GM23248 (cell line): ENCODE measurements around the gene ZBP1. TPM values are rescaled to one million over a fixed set of nuclear protein-coding genes. Genes with fewer than 3 reads are reported as not detected.

Source experiments
- DNase-seq: peaks from one replicate; pipeline ENCODE4 v3.0.0-alpha.2; 2015
- H2AFZ ChIP-seq: fragments of 200-600 bp; sonication (generic); 2 replicates; pipeline ENCODE4 v1.6.1; 2016; ENCODE audit warnings: antibody characterized with exemption
- H3F3A ChIP-seq: fragments of 200-600 bp; sonication (generic); 2 replicates; pipeline ENCODE4 v1.6.1; 2016; ENCODE audit warnings: mild to moderate bottlenecking, antibody characterized with exemption, mixed run types; ENCODE audit not compliant: insufficient read depth
- H3K27ac ChIP-seq: fragments of 200-600 bp; sonication (generic); 2 replicates; pipeline ENCODE4 v1.5.1; 2016; ENCODE audit warnings: mild to moderate bottlenecking
- H3K27me3 ChIP-seq: fragments of 200-600 bp; sonication (generic); replicated peaks from 2 replicates; pipeline ENCODE4 v1.6.1; 2016; ENCODE audit warnings: mild to moderate bottlenecking; ENCODE audit not compliant: insufficient read depth
- H3K36me3 ChIP-seq: fragments of 200-600 bp; sonication (generic); 2 replicates; pipeline ENCODE4 v1.6.1; 2016; ENCODE audit warnings: low read depth, mild to moderate bottlenecking
- H3K4me1 ChIP-seq: fragments of 200-600 bp; sonication (generic); 2 replicates; pipeline ENCODE4 v1.6.1; 2016; ENCODE audit warnings: mild to moderate bottlenecking; ENCODE audit not compliant: insufficient read depth
- H3K4me2 ChIP-seq: fragments of 200-600 bp; sonication (generic); one replicate; pipeline ENCODE4 v1.6.1; 2016; ENCODE audit warnings: mild to moderate bottlenecking; ENCODE audit not compliant: unreplicated experiment
- H3K4me3 ChIP-seq: fragments of 200-600 bp; sonication (generic); 2 replicates; pipeline ENCODE4 v1.5.1; 2016; ENCODE audit warnings: mild to moderate bottlenecking
- H3K79me2 ChIP-seq: fragments of 200-600 bp; sonication (generic); 2 replicates; pipeline ENCODE4 v1.6.1; 2016; ENCODE audit warnings: mild to moderate bottlenecking; ENCODE audit not compliant: insufficient read depth
- H3K9ac ChIP-seq: fragments of 200-600 bp; sonication (generic); 2 replicates; pipeline ENCODE4 v1.6.1; 2016; ENCODE audit warnings: mild to moderate bottlenecking
- H3K9me2 ChIP-seq: fragments of 200-600 bp; sonication (generic); 2 replicates; pipeline ENCODE4 v1.6.1; 2016; ENCODE audit warnings: mixed run types, mild to moderate bottlenecking, moderate library complexity; ENCODE audit not compliant: insufficient read depth
- H3K9me3 ChIP-seq: fragments of 200-600 bp; sonication (generic); one replicate; pipeline ENCODE4 v1.6.1; 2017; ENCODE audit warnings: low read depth
- H4K20me1 ChIP-seq: fragments of 200-600 bp; sonication (generic); 2 replicates; pipeline ENCODE4 v1.6.0; 2016; ENCODE audit not compliant: insufficient read depth
- EZH2 ChIP-seq: fragments of 200-600 bp; sonication (generic); IDR thresholded peaks from 2 replicates; pipeline ENCODE4 v1.6.1; 2018; ENCODE audit warnings: antibody characterized with exemption, mild to moderate bottlenecking; ENCODE audit not compliant: insufficient read depth, poor library complexity, severe bottlenecking
- EZH2phosphoT487 ChIP-seq: fragments of 200-600 bp; sonication (generic); IDR thresholded peaks from 2 replicates; pipeline ENCODE4 v1.6.1; 2018; ENCODE audit warnings: antibody characterized with exemption, moderate library complexity, mild to moderate bottlenecking, low read depth; ENCODE audit not compliant: insufficient read depth
- WGBS, 2 experiments: methylation state at CpG; one replicate each; pipeline ENCODE4 v1.1.6; 2015 to 2017; ENCODE audit warnings: low lambda C conversion rate in 2 of 2, low coverage in 1 of 2; ENCODE audit errors: missing lambda C conversion rate in 2 of 2; 5-methylcytosine and 5-hydroxymethylcytosine counted together
- in situ Hi-C: fragments of 300-500 bp; cut with MboI; formaldehyde crosslinking; loops from 2 replicates; pipeline ENCODE4 v1.15.0; 2020
- polyA plus RNA-seq: library from polyadenylated mRNA; unstranded; fragments of >200 nt; fragmentation: Nextera tagmentation; extraction: Ambion mirVana; gene quantifications from 2 replicates; pipeline ENCODE4 v1.2.1, GENCODE V29; 2016
- total RNA-seq: library from RNA; depleted of rRNA; stranded (reverse); fragments of >200 nt; shearing (Covaris generic); gene quantifications from 2 replicates; pipeline ENCODE4 v1.2.3, GENCODE V29; 2014

The ZBP1 gene
- total and polyA plus RNA-seq, 2 experiments from 2014 or later, result not detected

GRCh38 chr20:57663681-57664451 is 43.6 kb upstream of the ZBP1 start:
- Histone ChIP-seq H3K27me3 (no peaks in the 10 kb centered on the region), H3K9me3 (no peaks in the 10 kb centered on the region), H2AFZ (no peak overlapping the region), H3K9ac (no peak overlapping the region), H3F3A (no peaks in the 10 kb centered on the region), H3K27ac (no peak overlapping the region), H3K9me2 (no peaks in the 10 kb centered on the region), H3K79me2 (peaks cover 83% of the 10 kb centered on the region), H3K4me3 (no peak overlapping the region), H3K36me3 (no peaks in the 10 kb centered on the region), H4K20me1 (no peaks in the 10 kb centered on the region), H3K4me1 (no peaks in the 10 kb centered on the region), H3K4me2 (no peak overlapping the region)
- TF ChIP-seq EZH2 (no peak), EZH2phosphoT487 (no peak)
- 88 to 93% methylated on average over 26 to 27 of the region's 27 CpGs for whole genome bisulfite sequencing, 2 experiments
- in situ Hi-C loops, result no loop called here
- DNase-seq, result no peak

GRCh38 chr20:57663241-57663640 is 43.0 kb upstream of the ZBP1 start:
- H2AFZ ChIP-seq, result no peak overlapping the region
- no peaks in the 10 kb centered on the region for H3K9me2 ChIP-seq
- H3K4me3 ChIP-seq, result no peak overlapping the region
- no peak for TF ChIP-seq EZH2phosphoT487
- TF ChIP-seq EZH2, result no peak
- peaks cover 77% of the 10 kb centered on the region for H3K79me2 ChIP-seq
- no peak overlapping the region for H3K27ac ChIP-seq
- no peaks in the 10 kb centered on the region for H3F3A ChIP-seq
- no peaks in the 10 kb centered on the region for H4K20me1 ChIP-seq
- WGBS, 2 experiments, result 92 to 96% methylated on average over 8 to 9 of the region's 9 CpGs
- DNase-seq, result no peak
- no peaks in the 10 kb centered on the region for H3K9me3 ChIP-seq
- no peaks in the 10 kb centered on the region for H3K36me3 ChIP-seq
- H3K27me3 ChIP-seq, result no peaks in the 10 kb centered on the region
- no peaks in the 10 kb centered on the region for H3K4me1 ChIP-seq
- no peak overlapping the region for H3K4me2 ChIP-seq
- in situ Hi-C loops, result no loop called here
- H3K9ac ChIP-seq, result no peak overlapping the region

- 84 to 85% methylated on average over 20 to 21 of the region's 21 CpGs for WGBS, 2 experiments
- H3K9me2 ChIP-seq, result no peaks in the 10 kb centered on the region
- peaks cover 71% of the 10 kb centered on the region for H3K79me2 ChIP-seq
- H3K4me1 ChIP-seq, result no peaks in the 10 kb centered on the region
- TF ChIP-seq EZH2phosphoT487, result no peak
- no peak for TF ChIP-seq EZH2
- H3K4me3 ChIP-seq, result no peak overlapping the region
- H3F3A ChIP-seq, result no peaks in the 10 kb centered on the region
- H3K4me2 ChIP-seq, result no peak overlapping the region
- no peak overlapping the region for H2AFZ ChIP-seq
- H4K20me1 ChIP-seq, result no peaks in the 10 kb centered on the region
- no peak overlapping the region for H3K9ac ChIP-seq
- no peak overlapping the region for H3K27ac ChIP-seq
- no peak for DNase-seq
- H3K36me3 ChIP-seq, result no peaks in the 10 kb centered on the region
- in situ Hi-C loops, result no loop called here
- H3K9me3 ChIP-seq, result no peaks in the 10 kb centered on the region
- H3K27me3 ChIP-seq, result no peaks in the 10 kb centered on the region
Observed at GRCh38 chr20:57662456-57663240, 42.4 kb upstream of the ZBP1 start.

GRCh38 chr20:57661746-57662455 is 41.7 kb upstream of the ZBP1 start:
- Histone ChIP-seq H3K36me3 (no peaks in the 10 kb centered on the region), H3K4me3 (no peak overlapping the region), H3K9me2 (no peaks in the 10 kb centered on the region), H4K20me1 (no peaks in the 10 kb centered on the region), H3K4me1 (no peaks in the 10 kb centered on the region), H3K27me3 (no peaks in the 10 kb centered on the region), H3K9me3 (no peaks in the 10 kb centered on the region), H3K4me2 (no peak overlapping the region), H3K9ac (no peak overlapping the region), H3K79me2 (peaks cover 63% of the 10 kb centered on the region), H3F3A (no peaks in the 10 kb centered on the region), H3K27ac (no peak overlapping the region), H2AFZ (no peak overlapping the region)
- no peak for DNase-seq
- TF ChIP-seq EZH2 (no peak), EZH2phosphoT487 (no peak)
- 91 to 96% methylated on average over 26 of the region's 26 CpGs for WGBS, 2 experiments
- in situ Hi-C loops, result no loop called here
